GOT3 (cell line): ENCODE results near the gene AK1.

Experiments
- DNase-seq: peaks from one replicate; lab custom pipeline; 2025; ENCODE audit warnings: mixed read lengths; lab: John Stamatoyannopoulos, UW

AK1 gene

GRCh38 chr9:127867356-127868277 is 9.9 kb downstream of the AK1 start:
- DNase-seq = no peak

GRCh38 chr9:127866535-127866934 is 10.9 kb downstream of the AK1 start:
- DNase-seq = no peak

GRCh38 chr9:127865645-127866464 is 11.6 kb downstream of the AK1 start:
- DNase-seq = no peak

- DNase-seq = no peak
Measured at GRCh38 chr9:127863191-127863621, 14.3 kb downstream of the AK1 start.

GRCh38 chr9:127862075-127863011 is 15.1 kb downstream of the AK1 start:
- no peak for DNase-seq

- DNase-seq = no peak
Measured at GRCh38 chr9:127860779-127861178, 16.7 kb downstream of the AK1 start.

- no peak for DNase-seq
Measured at GRCh38 chr9:127860260-127860659, 17.2 kb downstream of the AK1 start.

GRCh38 chr9:127858041-127858512 is 19.4 kb downstream of the AK1 start:
- no peak for DNase-seq

- no peak for DNase-seq
Measured at GRCh38 chr9:127857278-127857677, 20.2 kb downstream of the AK1 start.

GRCh38 chr9:127856729-127857116 is 20.8 kb downstream of the AK1 start:
- DNase-seq = no peak

GRCh38 chr9:127856094-127856728 is 21.3 kb downstream of the AK1 start:
- no peak for DNase-seq

- DNase-seq = no peak
Measured at GRCh38 chr9:127855522-127855921, 22.0 kb downstream of the AK1 start.

GRCh38 chr9:127854960-127855359 is 22.5 kb downstream of the AK1 start:
- no peak for DNase-seq

- DNase-seq = no peak
Measured at GRCh38 chr9:127854184-127854806, 23.2 kb downstream of the AK1 start, which contains the start of gene ENG. Gene ENG (minus strand): TSS chr9:127854658. CDS start chr9:127854355, 303 bp downstream.

GRCh38 chr9:127853312-127854183 is 23.9 kb downstream of the AK1 start:
- no peak for DNase-seq

- no peak for DNase-seq
Measured at GRCh38 chr9:127852829-127853228, 24.6 kb downstream of the AK1 start.

- DNase-seq = no peak
Measured at GRCh38 chr9:127850286-127850830, 27.1 kb downstream of the AK1 start.

GRCh38 chr9:127848756-127849504 is 28.5 kb downstream of the AK1 start:
- DNase-seq = no peak
